Activated T-cell treated with anti-CD3 and anti-CD28 coated beads, Interleukin-2, amount 50 U/mL, for 24 hours (primary cell): ENCODE measurements around the gene GPR157.

Experiments
- DNase-seq: peaks from one replicate; pipeline ENCODE4 v3.0.0-alpha.2; 2020
- H3K27ac Mint-ChIP-seq: 2 replicates; pipeline ENCODE4 v1.8.0; 2020; ENCODE audit warnings: mild to moderate bottlenecking, mixed read lengths
- H3K27me3 Mint-ChIP-seq: 2 replicates; pipeline ENCODE4 v1.8.0; 2020; ENCODE audit warnings: mixed read lengths
- H3K36me3 Mint-ChIP-seq: 2 replicates; pipeline ENCODE4 v1.8.0; 2020; ENCODE audit warnings: low read depth, mixed read lengths
- H3K4me1 Mint-ChIP-seq: 2 replicates; pipeline ENCODE4 v1.8.0; 2020; ENCODE audit warnings: low read depth, mixed read lengths
- H3K4me3 Mint-ChIP-seq: 2 replicates; pipeline ENCODE4 v1.8.0; 2020; ENCODE audit warnings: mild to moderate bottlenecking, moderate library complexity, mixed read lengths
- H3K9me3 Mint-ChIP-seq: 2 replicates; pipeline ENCODE4 v1.8.0; 2020; ENCODE audit warnings: mixed read lengths

GPR157 gene

GRCh38 chr1:9115351-9116205 lies 13.3 kb downstream of the GPR157 start:
- no peak overlapping the region for H3K4me3 Mint-ChIP-seq
- no peak overlapping the region for H3K27ac Mint-ChIP-seq
- no peaks in the 10 kb centered on the region for H3K9me3 Mint-ChIP-seq
- no peak for DNase-seq
- no peaks in the 10 kb centered on the region for H3K27me3 Mint-ChIP-seq
- H3K36me3 Mint-ChIP-seq: no peaks in the 10 kb centered on the region
- H3K4me1 Mint-ChIP-seq: peaks cover 17% of the 10 kb centered on the region

- no peaks in the 10 kb centered on the region for H3K27me3 Mint-ChIP-seq
- H3K27ac Mint-ChIP-seq: no peak overlapping the region
- peaks cover 17% of the 10 kb centered on the region for H3K4me1 Mint-ChIP-seq
- H3K9me3 Mint-ChIP-seq: no peaks in the 10 kb centered on the region
- H3K4me3 Mint-ChIP-seq: no peak overlapping the region
- DNase-seq: no peak
- no peaks in the 10 kb centered on the region for H3K36me3 Mint-ChIP-seq
Measured at GRCh38 chr1:9112961-9113880, 15.7 kb downstream of the GPR157 start.

GRCh38 chr1:9111957-9112356 lies 16.9 kb downstream of the GPR157 start:
- Mint-ChIP-seq H3K9me3 (no peaks in the 10 kb centered on the region), H3K4me3 (no peak overlapping the region), H3K36me3 (no peaks in the 10 kb centered on the region), H3K27me3 (no peaks in the 10 kb centered on the region), H3K4me1 (peaks cover 17% of the 10 kb centered on the region), H3K27ac (peak overlapping the region; percentile 55)
- DNase-seq: no peak

- Mint-ChIP-seq H3K4me1 (peaks cover 17% of the 10 kb centered on the region), H3K27ac (no peak overlapping the region), H3K36me3 (no peaks in the 10 kb centered on the region)
Measured at GRCh38 chr1:9111357-9111691, 17.6 kb downstream of the GPR157 start.

GRCh38 chr1:9110669-9111356 lies 18.1 kb downstream of the GPR157 start:
- DNase-seq: peak; percentile 90
- Mint-ChIP-seq H3K27me3 (no peaks in the 10 kb centered on the region), H3K36me3 (no peaks in the 10 kb centered on the region), H3K9me3 (no peaks in the 10 kb centered on the region), H3K4me1 (peaks cover 17% of the 10 kb centered on the region), H3K4me3 (no peak overlapping the region), H3K27ac (no peak overlapping the region)

More at GRCh38 chr1:9111357-9111691, 17.6 kb downstream of the GPR157 start:
- H3K9me3 Mint-ChIP-seq: no peaks in the 10 kb centered on the region
- no peak for DNase-seq
- no peak overlapping the region for H3K4me3 Mint-ChIP-seq
- no peaks in the 10 kb centered on the region for H3K27me3 Mint-ChIP-seq

- no peaks in the 10 kb centered on the region for H3K27me3 Mint-ChIP-seq
- no peaks in the 10 kb centered on the region for H3K9me3 Mint-ChIP-seq
- H3K4me1 Mint-ChIP-seq: peaks cover 17% of the 10 kb centered on the region
- no peak for DNase-seq
- no peak overlapping the region for H3K4me3 Mint-ChIP-seq
- H3K27ac Mint-ChIP-seq: no peak overlapping the region
- peaks cover 8% of the 10 kb centered on the region for H3K36me3 Mint-ChIP-seq
Measured at GRCh38 chr1:9108056-9108665, 20.7 kb downstream of the GPR157 start.

GRCh38 chr1:9107136-9107535 lies 21.8 kb downstream of the GPR157 start:
- H3K27ac Mint-ChIP-seq: no peak overlapping the region
- H3K4me1 Mint-ChIP-seq: peaks cover 13% of the 10 kb centered on the region
- DNase-seq: no peak
- H3K36me3 Mint-ChIP-seq: peaks cover 8% of the 10 kb centered on the region
- H3K27me3 Mint-ChIP-seq: no peaks in the 10 kb centered on the region
- H3K9me3 Mint-ChIP-seq: no peaks in the 10 kb centered on the region
- H3K4me3 Mint-ChIP-seq: no peak overlapping the region

GRCh38 chr1:9106286-9106685 lies 22.6 kb downstream of the GPR157 start:
- H3K4me3 Mint-ChIP-seq: no peak overlapping the region
- H3K27me3 Mint-ChIP-seq: no peaks in the 10 kb centered on the region
- H3K27ac Mint-ChIP-seq: no peak overlapping the region
- peaks cover 8% of the 10 kb centered on the region for H3K36me3 Mint-ChIP-seq
- no peaks in the 10 kb centered on the region for H3K9me3 Mint-ChIP-seq
- DNase-seq: no peak
- H3K4me1 Mint-ChIP-seq: peaks cover 4% of the 10 kb centered on the region

- no peaks in the 10 kb centered on the region for H3K9me3 Mint-ChIP-seq
- no peak overlapping the region for H3K27ac Mint-ChIP-seq
- H3K27me3 Mint-ChIP-seq: no peaks in the 10 kb centered on the region
- peaks cover 8% of the 10 kb centered on the region for H3K36me3 Mint-ChIP-seq
- H3K4me3 Mint-ChIP-seq: no peak overlapping the region
- no peak for DNase-seq
- H3K4me1 Mint-ChIP-seq: no peaks in the 10 kb centered on the region
Measured at GRCh38 chr1:9105336-9105867, 23.5 kb downstream of the GPR157 start.

GRCh38 chr1:9101510-9102146 lies 27.3 kb downstream of the GPR157 start:
- no peak for DNase-seq
- H3K4me1 Mint-ChIP-seq: no peaks in the 10 kb centered on the region
- no peaks in the 10 kb centered on the region for H3K9me3 Mint-ChIP-seq
- H3K36me3 Mint-ChIP-seq: peaks cover 8% of the 10 kb centered on the region
- H3K27ac Mint-ChIP-seq: no peak overlapping the region
- H3K27me3 Mint-ChIP-seq: no peaks in the 10 kb centered on the region
- H3K4me3 Mint-ChIP-seq: no peak overlapping the region

GRCh38 chr1:9100471-9101043 lies 28.3 kb downstream of the GPR157 start:
- no peak for DNase-seq
- Mint-ChIP-seq H3K9me3 (no peaks in the 10 kb centered on the region), H3K4me3 (no peak overlapping the region), H3K27me3 (no peaks in the 10 kb centered on the region), H3K36me3 (peaks cover 8% of the 10 kb centered on the region), H3K4me1 (no peaks in the 10 kb centered on the region), H3K27ac (no peak overlapping the region)

- Mint-ChIP-seq H3K36me3 (peaks cover 8% of the 10 kb centered on the region), H3K27ac (no peak overlapping the region), H3K27me3 (no peaks in the 10 kb centered on the region)
Measured at GRCh38 chr1:9099555-9099954, 29.3 kb downstream of the GPR157 start.

GRCh38 chr1:9097947-9098705 lies 30.8 kb downstream of the GPR157 start:
- no peak for DNase-seq
- Mint-ChIP-seq H3K27ac (no peak overlapping the region), H3K36me3 (no peaks in the 10 kb centered on the region), H3K4me3 (no peak overlapping the region), H3K4me1 (no peaks in the 10 kb centered on the region), H3K9me3 (no peaks in the 10 kb centered on the region), H3K27me3 (no peaks in the 10 kb centered on the region)

More at GRCh38 chr1:9099555-9099954, 29.3 kb downstream of the GPR157 start:
- H3K4me1 Mint-ChIP-seq: no peaks in the 10 kb centered on the region
- H3K9me3 Mint-ChIP-seq: no peaks in the 10 kb centered on the region
- DNase-seq: no peak
- no peak overlapping the region for H3K4me3 Mint-ChIP-seq
